ENCODE results near the gene NRL. TPM values are rescaled to one million over a fixed set of nuclear protein-coding genes. Genes with fewer than 3 reads are reported as not detected.

NRL gene
- total and polyA plus RNA-seq, 2 experiments from 2014 or later = 0.48 to 0.86 TPM

DNA sequence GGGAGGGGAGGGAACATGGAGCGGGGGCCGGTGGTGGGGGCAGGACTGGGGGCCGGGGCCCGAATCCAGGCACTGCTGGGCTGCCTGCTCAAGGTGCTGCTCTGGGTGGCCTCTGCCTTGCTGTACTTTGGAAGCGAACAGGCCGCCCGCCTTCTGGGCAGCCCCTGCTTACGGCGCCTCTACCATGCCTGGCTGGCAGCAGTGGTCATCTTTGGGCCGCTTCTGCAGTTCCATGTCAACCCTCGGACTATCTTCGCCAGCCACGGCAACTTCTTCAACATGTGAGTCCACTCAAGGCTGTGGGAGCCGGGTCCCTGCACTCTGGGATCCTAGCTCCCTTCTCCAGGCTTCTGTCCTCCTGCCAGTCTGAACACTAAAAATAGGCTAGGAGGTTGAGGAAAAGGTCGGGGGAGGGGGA lies 16.8 kb upstream of the NRL start:
- H3K79me2 ChIP-seq (ENCODE audit: insufficient read depth) = peaks cover 6% of the 10 kb centered on the region; the same call in 1 of the 2 replicates
- TF ChIP-seq EZH2 (IDR thresholded peaks at IDR 0.05; ENCODE audit: insufficient read depth, poor library complexity, severe bottlenecking) (no peak), EZH2phosphoT487 (IDR thresholded peaks at IDR 0.05; ENCODE audit: insufficient read depth, low read depth) (no peak)
- no peaks in the 10 kb centered on the region for H3F3A ChIP-seq (ENCODE audit: insufficient read depth)
- no peak overlapping the region for H2AFZ ChIP-seq
- H3K4me3 ChIP-seq = no peak overlapping the region
- H3K9me2 ChIP-seq (ENCODE audit: insufficient read depth) = no peaks in the 10 kb centered on the region
- no peak overlapping the region for H3K9ac ChIP-seq
- in situ Hi-C loops (cut with MboI) = no loop called here
- no peaks in the 10 kb centered on the region for H4K20me1 ChIP-seq (ENCODE audit: insufficient read depth)
- DNase-seq = no peak
- H3K9me3 ChIP-seq (ENCODE audit: low read depth) = no peaks in the 10 kb centered on the region
- 70 to 78% methylated on average over 11 to 15 of the region's 15 CpGs for WGBS, 2 experiments (ENCODE audit: low coverage in 1 of 2, low lambda C conversion rate in 2 of 2, missing lambda C conversion rate in 2 of 2)
- H3K4me2 ChIP-seq (ENCODE audit: unreplicated experiment) = no peak overlapping the region
- no peak overlapping the region for H3K27ac ChIP-seq
- no peaks in the 10 kb centered on the region for H3K27me3 ChIP-seq (replicated peaks; ENCODE audit: insufficient read depth)
- no peaks in the 10 kb centered on the region; the same call in 1 of the 2 replicates for H3K4me1 ChIP-seq (ENCODE audit: insufficient read depth)
- H3K36me3 ChIP-seq (ENCODE audit: low read depth) = no peaks in the 10 kb centered on the region

DNA sequence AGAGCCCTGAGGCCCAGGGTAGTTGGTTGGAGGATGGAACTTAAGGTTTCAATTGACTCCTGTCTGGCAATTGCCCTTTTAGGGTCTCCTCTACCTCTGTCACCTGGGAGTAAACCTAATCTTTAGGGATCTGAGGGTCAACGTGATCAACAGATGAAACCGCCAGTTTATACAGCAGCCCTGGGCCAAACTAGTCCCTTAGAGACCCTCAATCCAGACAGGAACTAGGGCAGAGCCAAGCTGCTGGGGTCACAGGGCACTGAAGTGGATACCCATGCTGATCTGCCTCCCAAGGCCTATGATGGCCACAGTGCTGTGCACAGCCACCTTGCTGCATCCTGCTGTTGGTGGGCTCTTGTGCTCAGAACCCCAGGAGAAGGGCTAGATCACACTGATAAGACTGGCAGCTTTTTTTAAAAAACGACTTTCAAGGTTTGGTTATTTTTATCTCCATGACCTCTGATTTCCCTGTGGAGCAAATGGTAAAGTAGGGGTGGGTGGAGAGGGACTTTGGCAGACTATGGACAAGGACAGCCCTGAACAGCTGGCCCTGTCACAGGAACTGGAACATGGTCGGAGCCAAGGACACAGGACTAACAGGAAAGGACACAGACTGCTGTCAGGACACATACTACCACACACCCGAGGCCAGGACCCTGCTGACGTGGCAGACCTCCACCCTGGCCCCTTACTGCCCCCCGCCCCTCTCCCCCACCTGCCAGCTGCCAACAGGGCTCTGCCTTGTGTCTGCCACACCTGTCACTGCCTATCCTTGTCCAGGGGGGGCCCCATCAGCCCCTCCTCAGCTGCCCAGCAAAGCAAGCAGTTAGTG lies 16.2 kb upstream of the NRL start:
- Histone ChIP-seq H3F3A (ENCODE audit: insufficient read depth) (no peaks in the 10 kb centered on the region), H3K9ac (no peak overlapping the region), H3K4me3 (no peak overlapping the region), H3K36me3 (ENCODE audit: low read depth) (no peaks in the 10 kb centered on the region), H2AFZ (no peak overlapping the region), H4K20me1 (ENCODE audit: insufficient read depth) (no peaks in the 10 kb centered on the region), H3K4me2 (ENCODE audit: unreplicated experiment) (no peak overlapping the region), H3K79me2 (ENCODE audit: insufficient read depth) (no peaks in the 10 kb centered on the region), H3K27me3 (replicated peaks; ENCODE audit: insufficient read depth) (no peaks in the 10 kb centered on the region), H3K4me1 (ENCODE audit: insufficient read depth) (no peaks in the 10 kb centered on the region; the same call in 1 of the 2 replicates), H3K27ac (no peak overlapping the region), H3K9me3 (ENCODE audit: low read depth) (no peaks in the 10 kb centered on the region), H3K9me2 (ENCODE audit: insufficient read depth) (no peaks in the 10 kb centered on the region)
- no peak for TF ChIP-seq EZH2 (IDR thresholded peaks at IDR 0.05; ENCODE audit: insufficient read depth, poor library complexity, severe bottlenecking)
- no peak for TF ChIP-seq EZH2phosphoT487 (IDR thresholded peaks at IDR 0.05; ENCODE audit: insufficient read depth, low read depth)
- 51 to 54% methylated on average over 5 to 7 of the region's 7 CpGs for WGBS, 2 experiments (ENCODE audit: low coverage in 1 of 2, low lambda C conversion rate in 2 of 2, missing lambda C conversion rate in 2 of 2)
- DNase-seq = no peak
- in situ Hi-C loops (cut with MboI) = no loop called here

GRCh38 chr14:24130380-24130716 lies 15.6 kb upstream of the NRL start, which contains the start of gene FITM1:
FITM1 (plus strand) TSS chr14:24130659; CDS start chr14:24131564, 905 bp downstream.
- in situ Hi-C loops (cut with MboI) = no loop called here
- no peak for DNase-seq

GRCh38 chr14:24129410-24129998 lies 14.8 kb upstream of the NRL start:
- H3K4me3 ChIP-seq = no peak overlapping the region
- no peaks in the 10 kb centered on the region for H3K36me3 ChIP-seq (ENCODE audit: low read depth)
- no peaks in the 10 kb centered on the region for H3K79me2 ChIP-seq (ENCODE audit: insufficient read depth)
- no peaks in the 10 kb centered on the region for H3K9me2 ChIP-seq (ENCODE audit: insufficient read depth)
- whole genome bisulfite sequencing, 2 experiments (ENCODE audit: low coverage in 1 of 2, low lambda C conversion rate in 2 of 2, missing lambda C conversion rate in 2 of 2) = 85 to 88% methylated on average over 8 of the region's 8 CpGs
- DNase-seq = no peak
- no peaks in the 10 kb centered on the region for H3K4me1 ChIP-seq (ENCODE audit: insufficient read depth)
- no peak for TF ChIP-seq EZH2 (IDR thresholded peaks at IDR 0.05; ENCODE audit: insufficient read depth, poor library complexity, severe bottlenecking)
- TF ChIP-seq EZH2phosphoT487 (IDR thresholded peaks at IDR 0.05; ENCODE audit: insufficient read depth, low read depth) = no peak
- no peaks in the 10 kb centered on the region for H4K20me1 ChIP-seq (ENCODE audit: insufficient read depth)
- H3F3A ChIP-seq (ENCODE audit: insufficient read depth) = no peaks in the 10 kb centered on the region
- no peaks in the 10 kb centered on the region for H3K27me3 ChIP-seq (replicated peaks; ENCODE audit: insufficient read depth)
- in situ Hi-C loops (cut with MboI) = no loop called here
- no peak overlapping the region for H3K9ac ChIP-seq
- H2AFZ ChIP-seq = no peak overlapping the region
- H3K9me3 ChIP-seq (ENCODE audit: low read depth) = no peaks in the 10 kb centered on the region
- H3K27ac ChIP-seq = no peak overlapping the region
- no peak overlapping the region for H3K4me2 ChIP-seq (ENCODE audit: unreplicated experiment)

More at GRCh38 chr14:24130380-24130716, 15.6 kb upstream of the NRL start, which contains the start of gene FITM1:
- Histone ChIP-seq H3K9ac (no peak within 1 kb of the TSS), H2AFZ (no peak within 1 kb of the TSS), H3K4me3 (no peak within 1 kb of the TSS), H3K27ac (no peak within 1 kb of the TSS), H3K4me2 (ENCODE audit: unreplicated experiment) (no peak within 1 kb of the TSS), H3K9me2 (ENCODE audit: insufficient read depth) (no peaks in the 10 kb centered on the region), H3K9me3 (ENCODE audit: low read depth) (no peaks in the 10 kb centered on the region), H4K20me1 (ENCODE audit: insufficient read depth) (no peaks in the 10 kb centered on the region), H3K36me3 (ENCODE audit: low read depth) (no peaks in the 10 kb centered on the region), H3K79me2 (ENCODE audit: insufficient read depth) (no peaks in the 10 kb centered on the region), H3K27me3 (replicated peaks; ENCODE audit: insufficient read depth) (no peaks in the 10 kb centered on the region), H3K4me1 (ENCODE audit: insufficient read depth) (no peaks in the 10 kb centered on the region; the same call in 1 of the 2 replicates), H3F3A (ENCODE audit: insufficient read depth) (no peaks in the 10 kb centered on the region)
- WGBS, 2 experiments (ENCODE audit: low coverage in 1 of 2, low lambda C conversion rate in 2 of 2, missing lambda C conversion rate in 2 of 2) = 89% methylated on average over 5 of the region's 5 CpGs
- TF ChIP-seq EZH2phosphoT487 (IDR thresholded peaks at IDR 0.05; ENCODE audit: insufficient read depth, low read depth) = no peak
- no peak for TF ChIP-seq EZH2 (IDR thresholded peaks at IDR 0.05; ENCODE audit: insufficient read depth, poor library complexity, severe bottlenecking)
